ENCODE results near the gene TNNT2. TPM values are rescaled to one million over a fixed set of nuclear protein-coding genes. Genes with fewer than 3 reads are reported as not detected.

TNNT2 gene
- total and polyA plus RNA-seq, 4 donors = 0.17 to 0.28 (median 0.25) TPM; not detected in 1

DNA sequence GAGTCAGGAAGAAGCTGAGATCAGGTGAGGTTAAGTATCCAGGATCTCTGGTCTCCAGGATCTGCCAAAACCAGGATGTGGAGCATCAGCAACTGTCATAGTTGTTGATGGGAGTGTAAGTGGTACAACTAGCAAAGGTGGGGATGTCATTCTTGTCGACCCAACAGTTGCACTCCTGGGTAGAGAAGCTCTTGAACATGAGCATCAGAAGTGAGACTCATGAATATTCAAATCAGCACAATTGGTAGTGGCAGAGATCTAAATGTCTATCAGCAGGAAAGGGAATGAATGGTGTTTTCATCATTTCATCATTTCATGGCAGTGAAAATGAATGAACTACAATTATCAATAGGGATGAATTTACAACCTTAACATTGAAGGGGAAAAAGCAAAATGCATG lies 25.9 kb upstream of the TNNT2 start (continued):
- TF ChIP-seq REST (IDR thresholded peaks at IDR 0.05) (no peak), HNF4G (IDR thresholded peaks at IDR 0.05) (no peak), YY1 (IDR thresholded peaks at IDR 0.05) (no peak)

DNA sequence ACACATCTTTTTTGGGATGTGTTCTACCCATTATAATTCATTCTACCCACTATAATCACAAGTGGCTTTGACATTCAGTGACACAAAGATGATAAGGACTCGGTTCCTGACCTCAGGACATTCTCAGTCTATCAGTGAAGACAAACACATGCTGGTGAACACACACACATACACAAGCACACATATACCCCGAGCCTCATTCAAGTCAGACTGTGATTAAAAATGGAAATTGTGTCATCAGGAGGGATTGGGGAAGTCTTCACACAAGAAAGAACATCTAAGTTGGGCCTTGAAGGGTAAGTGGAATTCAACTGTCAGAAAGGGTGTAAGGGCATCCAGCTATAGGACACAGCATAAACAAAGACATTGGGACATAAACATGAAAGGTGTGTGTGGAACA lies 24.2 kb upstream of the TNNT2 start:
- H3K27me3 ChIP-seq (ENCODE audit: control insufficient read depth in 4 of 4, insufficient read depth in 4 of 4, low read length in 3 of 4) = no peaks in the 10 kb centered on the region
- H3K27ac ChIP-seq (ENCODE audit: low read depth in 1 of 2, low read length in 2 of 2) = no peak overlapping the region
- WGBS = 63% methylated on average over 2 of the region's 2 CpGs

GRCh38 chr1:201400852-201401230 lies 23.4 kb upstream of the TNNT2 start:
- H3K9me3 ChIP-seq (ENCODE audit: control insufficient read depth in 4 of 4, low read length in 3 of 4) = no peaks in the 10 kb centered on the region
- H3K4me3 ChIP-seq (ENCODE audit: low read depth in 1 of 3, low read length in 3 of 3) = no peak overlapping the region
- no peak overlapping the region for H3K27ac ChIP-seq (ENCODE audit: low read depth in 1 of 2, low read length in 2 of 2)
- H3K9ac ChIP-seq (ENCODE audit: low read depth in 1 of 2, low read length in 2 of 2) = no peak overlapping the region
- no peak for DNase-seq (ENCODE audit: low spot score)
- no peaks in the 10 kb centered on the region for H3K27me3 ChIP-seq (ENCODE audit: control insufficient read depth in 4 of 4, insufficient read depth in 4 of 4, low read length in 3 of 4)
- H3K4me1 ChIP-seq (ENCODE audit: control insufficient read depth in 4 of 4, insufficient read depth in 4 of 4, low read length in 3 of 4) = peaks cover 25 to 69% (median 48%) of the 10 kb centered on the region in 4 donors
- peaks cover 0 to 3% (median 0%) of the 10 kb centered on the region in 4 donors for H3K36me3 ChIP-seq (ENCODE audit: control insufficient read depth in 4 of 4, insufficient read depth in 3 of 4, low read depth in 1 of 4, low read length in 3 of 4)
- no peak for TF ChIP-seq TAF1 (conservative IDR thresholded peaks at IDR 0.05)
- no peak for TF ChIP-seq ZBTB33 (IDR thresholded peaks at IDR 0.05)
- no peak for TF ChIP-seq FOXA1 (IDR thresholded peaks at IDR 0.05)
- TF ChIP-seq CTCF (IDR thresholded peaks at IDR 0.05; ENCODE audit: low read depth, low read length, missing input control) = no peak
- TF ChIP-seq YY1 (IDR thresholded peaks at IDR 0.05) = no peak
- TF ChIP-seq EGR1 (IDR thresholded peaks at IDR 0.05; ENCODE audit: low read depth in 2 of 2) = no peak
- no peak for TF ChIP-seq GABPA (IDR thresholded peaks at IDR 0.05 in 1 of 2, conservative IDR thresholded peaks at IDR 0.05 in 1 of 2)
- TF ChIP-seq RAD21 (IDR thresholded peaks at IDR 0.05) = no peak
- TF ChIP-seq REST (IDR thresholded peaks at IDR 0.05) = no peak
- no peak for TF ChIP-seq HNF4G (IDR thresholded peaks at IDR 0.05)
- 91% methylated on average over 2 of the region's 2 CpGs for WGBS

More for the DNA sequence above, 24.2 kb upstream of the TNNT2 start:
- peaks cover 22 to 60% (median 40%) of the 10 kb centered on the region in 4 donors for H3K4me1 ChIP-seq (ENCODE audit: control insufficient read depth in 4 of 4, insufficient read depth in 4 of 4, low read length in 3 of 4)
- no peak overlapping the region for H3K9ac ChIP-seq (ENCODE audit: low read depth in 1 of 2, low read length in 2 of 2)
- TF ChIP-seq HNF4A (conservative IDR thresholded peaks at IDR 0.05) (no peak), MAX (IDR thresholded peaks at IDR 0.05) (no peak), ZBTB33 (IDR thresholded peaks at IDR 0.05) (no peak), FOXA1 (IDR thresholded peaks at IDR 0.05) (no peak)
- H3K9me3 ChIP-seq (ENCODE audit: control insufficient read depth in 4 of 4, low read length in 3 of 4) = no peaks in the 10 kb centered on the region
- no peak overlapping the region for H3K4me3 ChIP-seq (ENCODE audit: low read depth in 1 of 3, low read length in 3 of 3)
- H3K36me3 ChIP-seq (ENCODE audit: control insufficient read depth in 4 of 4, insufficient read depth in 3 of 4, low read depth in 1 of 4, low read length in 3 of 4) = peaks cover 0 to 3% (median 0%) of the 10 kb centered on the region in 4 donors
- no peak for DNase-seq (ENCODE audit: low spot score)
